HEK293 (cell line): ENCODE data around the gene TGIF1.

Experiments used
- YY1 ChIP-seq: fragments of 450-650 bp; formaldehyde crosslinking; IDR thresholded peaks from 2 replicates; pipeline ENCODE4 v1.5.1; 2018; ENCODE audit warnings: missing biosample characterization, missing genetic modification characterization
- TF ChIP-seq, protein P1 (sequence below): fragments of 450-650 bp; formaldehyde crosslinking; IDR thresholded peaks from 2 replicates; pipeline ENCODE4 v1.5.1; 2016; ENCODE audit warnings: missing biosample characterization, missing genetic modification characterization

DNA sequence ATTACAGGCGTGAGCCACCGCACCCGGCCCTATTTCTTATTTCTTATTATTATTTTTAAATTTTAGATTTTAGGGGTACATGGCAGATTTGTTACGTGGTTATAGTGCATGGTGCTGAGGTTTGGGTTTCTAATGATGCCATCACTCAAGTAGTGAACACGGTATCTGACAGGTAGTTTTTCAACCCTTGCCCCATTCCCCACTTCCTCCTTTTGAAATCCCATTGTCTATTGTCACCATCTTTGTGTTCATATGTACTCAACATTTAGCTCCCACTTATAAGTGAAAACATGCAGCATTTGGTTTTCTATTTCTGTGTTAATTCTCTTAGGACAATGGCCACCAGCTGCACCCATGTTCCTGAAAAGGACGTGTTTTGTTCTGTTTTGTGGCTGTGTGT, 39.5 kb downstream of the TGIF1 start:
- TF ChIP-seq, protein P1, sequence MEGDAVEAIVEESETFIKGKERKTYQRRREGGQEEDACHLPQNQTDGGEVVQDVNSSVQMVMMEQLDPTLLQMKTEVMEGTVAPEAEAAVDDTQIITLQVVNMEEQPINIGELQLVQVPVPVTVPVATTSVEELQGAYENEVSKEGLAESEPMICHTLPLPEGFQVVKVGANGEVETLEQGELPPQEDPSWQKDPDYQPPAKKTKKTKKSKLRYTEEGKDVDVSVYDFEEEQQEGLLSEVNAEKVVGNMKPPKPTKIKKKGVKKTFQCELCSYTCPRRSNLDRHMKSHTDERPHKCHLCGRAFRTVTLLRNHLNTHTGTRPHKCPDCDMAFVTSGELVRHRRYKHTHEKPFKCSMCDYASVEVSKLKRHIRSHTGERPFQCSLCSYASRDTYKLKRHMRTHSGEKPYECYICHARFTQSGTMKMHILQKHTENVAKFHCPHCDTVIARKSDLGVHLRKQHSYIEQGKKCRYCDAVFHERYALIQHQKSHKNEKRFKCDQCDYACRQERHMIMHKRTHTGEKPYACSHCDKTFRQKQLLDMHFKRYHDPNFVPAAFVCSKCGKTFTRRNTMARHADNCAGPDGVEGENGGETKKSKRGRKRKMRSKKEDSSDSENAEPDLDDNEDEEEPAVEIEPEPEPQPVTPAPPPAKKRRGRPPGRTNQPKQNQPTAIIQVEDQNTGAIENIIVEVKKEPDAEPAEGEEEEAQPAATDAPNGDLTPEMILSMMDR (tag by site-specific recombination) = no peak
- no peak for TF ChIP-seq YY1 (tag by site-specific recombination)
